T-helper 1 cell treated with Interleukin-12 subunit alpha and Interleukin-12 subunit beta and Interleukin-4 antibody, amounts not matched to agents 30 μg/mL and 1 μg/mL, for 36 hours (primary cell): Measurements from ENCODE around the gene GZMM.

ENCODE experiments used
- H3K27ac Mint-ChIP-seq: one replicate; pipeline ENCODE4 v1.8.0; 2021; ENCODE audit warnings: mild to moderate bottlenecking, mixed read lengths
- H3K27me3 Mint-ChIP-seq: one replicate; pipeline ENCODE4 v1.8.0; 2021; ENCODE audit warnings: low read depth, mixed read lengths
- H3K36me3 Mint-ChIP-seq: one replicate; pipeline ENCODE4 v1.8.0; 2021; ENCODE audit warnings: low read depth, mixed read lengths
- H3K4me1 Mint-ChIP-seq: one replicate; pipeline ENCODE4 v1.8.0; 2021; ENCODE audit warnings: low read depth, mixed read lengths
- H3K4me3 Mint-ChIP-seq: one replicate; pipeline ENCODE4 v1.8.0; 2021; ENCODE audit warnings: mild to moderate bottlenecking, moderate library complexity, mixed read lengths
- H3K9me3 Mint-ChIP-seq: one replicate; pipeline ENCODE4 v1.8.0; 2021; ENCODE audit warnings: mixed read lengths

GZMM gene

DNA sequence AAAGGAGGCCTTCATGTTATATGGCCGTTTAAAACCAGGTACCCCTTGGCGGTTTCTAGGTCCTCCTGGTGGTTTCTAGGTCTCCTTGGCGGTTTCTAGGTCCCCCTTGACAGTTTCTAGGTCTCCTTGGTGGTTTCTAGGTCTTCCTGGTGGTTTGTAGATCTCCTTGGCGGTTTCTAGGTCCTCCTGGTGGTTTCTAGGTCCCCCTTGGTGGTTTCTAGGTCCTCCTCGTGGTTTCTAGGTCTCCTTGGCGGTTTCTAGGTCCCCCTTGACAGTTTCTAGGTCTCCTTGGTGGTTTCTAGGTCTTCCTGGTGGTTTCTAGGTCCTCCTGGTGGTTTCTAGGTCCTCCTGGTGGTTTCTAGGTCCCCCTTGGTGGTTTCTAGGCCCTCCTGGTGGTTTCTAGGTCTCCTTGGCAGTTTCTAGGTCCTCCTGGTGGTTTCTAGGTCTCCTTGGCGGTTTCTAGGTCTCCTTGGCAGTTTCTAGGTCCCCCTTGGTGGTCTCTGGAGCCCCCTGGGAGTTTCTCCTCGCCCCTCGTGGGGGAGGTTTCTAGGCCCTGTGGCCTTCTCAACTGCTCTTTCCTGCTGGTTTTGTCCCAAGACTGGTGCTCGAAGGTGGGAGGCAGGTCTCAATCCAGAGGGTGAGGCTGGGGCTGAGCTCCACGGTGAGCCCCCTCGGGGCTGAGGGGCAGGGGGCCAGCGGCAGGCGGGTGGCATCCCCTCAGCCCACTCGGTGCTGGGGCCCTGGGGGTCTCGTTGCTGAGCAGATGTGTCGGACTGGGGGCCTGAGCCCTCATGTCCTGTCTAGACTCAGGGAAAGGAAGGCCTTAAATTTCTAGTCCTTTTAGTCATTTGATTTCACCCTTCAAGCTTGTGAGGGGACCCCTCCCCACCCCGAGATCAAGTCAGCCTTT is 53.8 kb downstream of the GZMM start:
- no peaks in the 10 kb centered on the region for H3K36me3 Mint-ChIP-seq
- H3K4me3 Mint-ChIP-seq = no peak overlapping the region
- no peaks in the 10 kb centered on the region for H3K9me3 Mint-ChIP-seq
- no peak overlapping the region for H3K27ac Mint-ChIP-seq
- peaks cover 7% of the 10 kb centered on the region for H3K27me3 Mint-ChIP-seq
- no peaks in the 10 kb centered on the region for H3K4me1 Mint-ChIP-seq
